Fibroblast of lung (primary cell): Measurements from ENCODE around the gene GINS1.

Source experiments
- CTCF ChIP-seq, 2 donors: IDR thresholded peaks in 1 of 2; conservative IDR thresholded peaks in 1 of 2; 1 replicate in 1 of 2; 2 replicates in 1 of 2; pipeline ENCODE4 v1.5.1; 2011 to 2012; ENCODE audit warnings: low read length in 2 of 2, control low read depth in 1 of 2, inconsistent platforms in 1 of 2, low read depth in 1 of 2, mild to moderate bottlenecking in 1 of 2
- EZH2 ChIP-seq: IDR thresholded peaks from 2 replicates; pipeline ENCODE4 v1.5.1; 2012; ENCODE audit warnings: low read length, control low read depth, mild to moderate bottlenecking; ENCODE audit errors: missing control alignments

DNA sequence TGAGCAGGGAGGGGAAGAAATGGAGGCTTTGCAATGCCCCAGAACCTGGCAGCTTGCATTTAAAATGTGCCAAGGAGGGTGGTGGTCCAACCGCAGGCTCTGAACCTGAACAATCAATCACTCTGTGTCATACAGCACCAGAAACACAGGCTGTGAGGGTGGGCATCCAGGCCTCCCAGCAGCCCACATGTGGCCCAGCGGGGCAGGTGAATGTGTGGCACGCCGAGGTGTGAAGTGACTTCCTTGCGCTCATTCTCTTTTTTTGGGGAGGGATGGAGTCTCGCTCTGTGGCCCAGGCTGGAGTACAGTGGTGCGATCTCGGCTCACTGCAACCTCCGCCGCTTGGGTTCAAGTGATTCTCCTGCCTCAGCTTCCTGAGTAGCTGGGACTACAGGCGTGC lies 80.5 kb downstream of the GINS1 start:
- no peak for TF ChIP-seq EZH2
- no peak for TF ChIP-seq CTCF (conservative IDR thresholded peaks at IDR 0.05 in 1 of 2, IDR thresholded peaks at IDR 0.05 in 1 of 2; ENCODE audit: low read depth in 1 of 2, low read length in 2 of 2)
